BJ (cell line): ENCODE results near the gene DGKZ. TPM values are rescaled to one million over a fixed set of nuclear protein-coding genes. Genes with fewer than 3 reads are reported as not detected.

ENCODE experiments used
- CTCF ChIA-PET: fragments of 350-600 bp; formaldehyde crosslinking; extraction: SDS; loops from one replicate; lab custom pipeline; 2021; ENCODE audit warnings: antibody characterized with exemption, inconsistent platforms; lab: Yijun Ruan, JAX
- POLR2A ChIA-PET: fragments of 300-600 bp; sonication (Branson Sonifier 250); formaldehyde crosslinking; extraction: SDS; loops from one replicate; lab custom pipeline; 2021; ENCODE audit warnings: antibody characterized with exemption; lab: Charles Lee
- DNase-seq: peaks from one replicate; pipeline ENCODE4 v3.0.0-alpha.2; 2011; ENCODE audit warnings: low read depth
- H3K27me3 ChIP-seq: 2 replicates; pipeline ENCODE4 v1.6.0; 2011; ENCODE audit warnings: low read length; ENCODE audit not compliant: control insufficient read depth, insufficient read depth
- H3K36me3 ChIP-seq: 2 replicates; pipeline ENCODE4 v1.5.1; 2011; ENCODE audit warnings: low read length; ENCODE audit not compliant: control insufficient read depth, insufficient read depth
- H3K4me3 ChIP-seq: 2 replicates; pipeline ENCODE4 v1.5.1; 2011; ENCODE audit warnings: low read depth, mild to moderate bottlenecking, control low read depth, low read length
- CTCF ChIP-seq: IDR thresholded peaks from 2 replicates; pipeline ENCODE4 v1.5.1; 2011; ENCODE audit warnings: low read depth, mild to moderate bottlenecking, control low read depth, inconsistent platforms, low read length, moderate library complexity; ENCODE audit not compliant: insufficient read depth
- polyA plus RNA-seq: library from polyadenylated mRNA; depleted of rRNA; stranded (reverse); fragments of >200 nt; gene quantifications from 2 replicates; pipeline ENCODE4 v1.2.3, GENCODE V29; 2011

The DGKZ gene
- polyA plus RNA-seq, 1 experiment = 31.7 TPM

GRCh38 chr11:46397526-46397925, 50.3 kb downstream of the DGKZ start:
- no peak for TF ChIP-seq CTCF
- CTCF ChIA-PET = interaction anchor here (1.7 to 2.5 kb wide), 2 partner anchors 9 to 12 kb away, joined by 5 to 6 read pairs; no protein-coding TSS in a partner anchor
- POLR2A ChIA-PET = no interaction called here
- Histone ChIP-seq H3K27me3 (no peaks in the 10 kb centered on the region), H3K36me3 (peaks cover 17% of the 10 kb centered on the region), H3K4me3 (no peak overlapping the region)
- no peak for DNase-seq

GRCh38 chr11:46402957-46403902, 56.0 kb downstream of the DGKZ start:
- no peak for DNase-seq
- Histone ChIP-seq H3K4me3 (no peak overlapping the region), H3K27me3 (no peaks in the 10 kb centered on the region), H3K36me3 (peaks cover 15% of the 10 kb centered on the region)
- CTCF ChIA-PET = interaction anchor here (1.0 to 4.4 kb wide), 2 partner anchors 14 to 20 kb away, joined by 4 to 15 read pairs; no protein-coding TSS in a partner anchor
- no peak for TF ChIP-seq CTCF
- POLR2A ChIA-PET = no interaction called here

GRCh38 chr11:46404476-46405017, 57.3 kb downstream of the DGKZ start:
- ChIA-PET POLR2A (no interaction called here), CTCF (interaction anchor here (0.8 to 4.4 kb wide), 4 partner anchors 12 to 41 kb away, joined by 3 to 18 read pairs (median 11); partner anchors contain the start of gene CHRM4)
- TF ChIP-seq CTCF = no peak
- no peak for DNase-seq
- H3K27me3 ChIP-seq = no peaks in the 10 kb centered on the region
- no peak overlapping the region for H3K4me3 ChIP-seq
- H3K36me3 ChIP-seq = peaks cover 19% of the 10 kb centered on the region

- no peak for TF ChIP-seq CTCF
- H3K27me3 ChIP-seq = no peaks in the 10 kb centered on the region
- ChIA-PET CTCF (no interaction called here), POLR2A (no interaction called here)
- H3K36me3 ChIP-seq = peaks cover 20% of the 10 kb centered on the region
- DNase-seq = no peak
- H3K4me3 ChIP-seq = no peak overlapping the region
Observed at GRCh38 chr11:46407635-46408034, 60.4 kb downstream of the DGKZ start.

GRCh38 chr11:46408407-46408986, 61.2 kb downstream of the DGKZ start:
- CTCF ChIA-PET = interaction anchor here (0.7 to 3.2 kb wide), 3 partner anchors 14 to 121 kb away, joined by 3 to 13 read pairs (median 5); no protein-coding TSS in a partner anchor

More at GRCh38 chr11:46408407-46408986, 61.2 kb downstream of the DGKZ start:
- Histone ChIP-seq H3K4me3 (no peak overlapping the region), H3K27me3 (no peaks in the 10 kb centered on the region), H3K36me3 (peaks cover 20% of the 10 kb centered on the region)
- no peak for DNase-seq
- TF ChIP-seq CTCF = no peak
- POLR2A ChIA-PET = no interaction called here
